GM18517 (cell line): ENCODE results near the gene ITGAV.

ENCODE experiments used
- ATAC-seq: cut with Tn5 transposase; IDR thresholded peaks from one replicate; pipeline ENCODE4 v1.9.1; 2021; ENCODE audit warnings: mild to moderate bottlenecking, moderate library complexity; ENCODE audit not compliant: unreplicated experiment

Gene ITGAV

DNA sequence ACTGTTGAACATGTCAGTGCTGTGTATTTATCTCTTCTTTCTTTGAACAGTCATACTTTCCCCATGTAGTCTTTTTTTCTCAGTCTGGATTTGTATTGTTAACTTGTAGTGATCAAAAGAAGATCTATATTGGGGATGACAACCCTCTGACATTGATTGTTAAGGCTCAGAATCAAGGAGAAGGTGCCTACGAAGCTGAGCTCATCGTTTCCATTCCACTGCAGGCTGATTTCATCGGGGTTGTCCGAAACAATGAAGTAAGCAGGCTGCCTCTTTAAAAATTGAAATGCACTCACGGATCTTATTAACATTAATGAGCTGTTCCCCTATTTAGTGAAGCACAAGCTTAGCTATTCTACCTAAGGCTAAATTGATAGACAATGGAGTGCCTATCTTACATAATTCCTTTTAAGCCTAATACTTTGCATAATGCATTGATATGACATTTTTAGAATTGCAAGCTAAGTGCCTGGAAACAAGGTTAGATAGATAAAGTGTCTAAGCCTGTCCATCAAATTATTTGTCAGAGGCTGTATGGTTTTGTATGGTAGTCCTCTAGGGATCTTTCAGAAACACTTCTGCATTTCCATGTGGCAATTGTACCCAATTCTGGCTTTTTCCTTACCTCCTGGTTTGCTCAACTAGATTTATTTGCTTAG lies 74.7 kb downstream of the ITGAV start:
- no peak for ATAC-seq

- no peak for ATAC-seq
These were observed 79.3 kb downstream of the ITGAV start for GRCh38 chr2:186669146-186669545.

GRCh38 chr2:186670831-186671230 lies 81.0 kb downstream of the ITGAV start:
- ATAC-seq = no peak

DNA sequence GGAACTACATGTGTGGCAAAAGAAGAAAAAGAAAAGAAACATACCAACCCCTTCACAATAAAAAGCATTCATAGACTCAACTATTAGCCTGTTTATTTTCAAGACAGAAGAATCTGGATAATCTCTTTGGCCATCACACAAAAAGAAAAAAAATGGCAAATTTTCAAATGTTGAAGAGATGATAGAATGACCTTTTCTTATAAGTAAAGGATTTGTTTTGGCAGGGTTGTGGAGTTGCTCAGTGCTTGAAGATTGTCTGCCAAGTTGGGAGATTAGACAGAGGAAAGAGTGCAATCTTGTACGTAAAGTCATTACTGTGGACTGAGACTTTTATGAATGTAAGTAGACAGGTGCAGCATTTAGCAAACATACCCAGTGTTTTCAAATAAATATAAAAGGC lies 85.5 kb downstream of the ITGAV start:
- ATAC-seq = no peak

DNA sequence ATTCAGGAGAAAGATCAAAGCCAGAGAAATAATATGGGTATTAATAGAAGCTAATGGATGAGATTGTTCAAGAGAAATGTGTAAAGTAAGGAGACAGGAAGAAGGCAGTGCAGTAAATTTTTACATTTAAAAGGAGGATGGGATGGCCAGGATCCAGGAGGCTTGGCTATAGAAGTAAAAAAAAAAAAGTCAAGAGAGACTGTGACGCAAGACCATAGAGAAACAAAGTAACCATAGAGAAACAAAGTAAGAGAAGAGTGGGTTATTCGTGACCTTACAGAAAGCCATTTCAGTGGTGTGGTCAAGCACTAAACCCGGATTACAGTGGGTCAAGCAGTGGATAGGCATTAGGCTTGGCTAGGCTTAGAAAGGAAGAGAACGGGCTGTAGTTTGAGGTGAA lies 93.5 kb downstream of the ITGAV start:
- no peak for ATAC-seq

GRCh38 chr2:186687807-186688211 lies 98.0 kb downstream of the ITGAV start:
- no peak for ATAC-seq

DNA sequence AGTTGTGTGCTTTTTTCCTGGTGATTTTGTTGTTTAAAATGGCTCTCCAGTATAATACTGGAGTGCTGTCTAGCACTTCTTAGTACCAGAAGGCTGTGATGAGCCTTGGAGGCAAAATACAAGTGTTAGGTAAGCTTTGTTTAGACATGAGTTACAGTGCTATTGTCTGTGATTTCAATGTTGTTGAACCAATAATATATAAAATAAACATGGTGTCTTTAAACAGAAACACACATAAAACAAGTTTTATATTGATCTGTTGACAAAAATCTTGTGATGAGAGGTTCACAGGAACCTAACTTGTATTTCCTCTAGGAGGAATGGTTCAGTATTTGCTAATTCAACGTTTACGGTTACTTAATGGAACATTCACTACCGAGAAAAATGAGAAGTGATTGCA lies 99.0 kb downstream of the ITGAV start:
- ATAC-seq = no peak

GRCh38 chr2:186690786-186691185 lies 100.9 kb downstream of the ITGAV start:
- no peak for ATAC-seq

- ATAC-seq = no peak
These were observed 101.4 kb downstream of the ITGAV start for GRCh38 chr2:186691231-186691630.

DNA sequence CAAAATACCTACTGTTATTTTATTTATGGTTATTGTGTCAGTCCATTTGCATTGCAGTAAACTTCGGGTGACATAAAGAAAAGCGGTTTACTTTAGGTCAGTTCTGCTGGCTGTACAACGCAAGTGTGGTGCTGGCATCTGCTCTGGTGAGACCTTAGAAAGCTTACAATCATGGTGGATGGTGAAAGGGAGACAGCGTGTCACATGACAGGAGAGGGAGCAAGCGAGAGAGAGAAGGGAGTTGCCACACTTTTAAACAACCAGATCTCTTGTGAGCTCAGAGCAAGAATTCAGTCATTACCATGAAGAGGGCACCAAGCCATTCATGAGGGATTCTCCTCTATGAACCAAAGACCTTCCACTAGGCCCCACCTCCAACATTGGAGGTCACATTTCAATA lies 102.0 kb downstream of the ITGAV start:
- ATAC-seq = no peak

GRCh38 chr2:186693446-186693832 lies 103.6 kb downstream of the ITGAV start:
- no peak for ATAC-seq

- ATAC-seq = no peak
These were observed 105.4 kb downstream of the ITGAV start for GRCh38 chr2:186695081-186695756.

DNA sequence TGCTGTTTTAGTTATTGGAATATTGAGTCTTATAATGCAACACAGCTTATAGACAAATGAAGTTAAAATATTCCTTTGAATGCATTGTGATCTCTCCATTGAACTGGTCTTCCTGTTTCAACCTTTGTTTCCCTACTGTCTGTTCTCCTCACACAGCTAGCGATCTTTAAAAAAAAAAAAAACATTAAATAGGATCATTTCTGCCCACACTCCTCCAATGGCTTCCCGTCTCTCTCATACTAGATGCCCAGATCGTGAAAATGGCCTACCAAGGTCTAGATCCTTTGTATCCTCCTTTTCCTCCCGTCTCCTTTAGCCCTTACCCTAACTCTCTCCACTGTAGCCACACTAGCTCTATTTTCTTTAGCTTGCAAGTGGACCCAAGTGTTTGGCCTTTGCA lies 106.4 kb downstream of the ITGAV start:
- ATAC-seq = no peak

GRCh38 chr2:186696804-186697203 lies 106.9 kb downstream of the ITGAV start:
- ATAC-seq = no peak

GRCh38 chr2:186697536-186697935 lies 107.7 kb downstream of the ITGAV start:
- no peak for ATAC-seq

DNA sequence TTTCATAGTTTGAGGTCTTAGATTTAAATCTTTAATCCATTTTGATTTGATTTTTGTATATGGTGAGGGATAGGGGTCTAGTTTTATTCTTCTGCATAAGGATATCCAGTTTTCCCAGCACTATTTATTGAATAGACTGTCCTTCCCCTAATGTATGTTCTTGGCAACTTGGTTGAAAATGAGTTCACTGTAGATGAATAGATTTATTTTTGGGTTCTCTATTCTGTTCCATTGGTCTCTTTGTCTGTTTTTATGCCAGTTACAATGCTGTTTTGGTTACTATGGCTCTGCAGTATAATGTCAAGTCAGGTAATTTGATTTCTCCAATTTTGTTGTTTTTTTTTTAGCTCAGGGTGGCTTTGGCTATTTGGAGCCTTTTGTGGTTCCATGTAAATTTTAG lies 109.9 kb downstream of the ITGAV start:
- no peak for ATAC-seq

DNA sequence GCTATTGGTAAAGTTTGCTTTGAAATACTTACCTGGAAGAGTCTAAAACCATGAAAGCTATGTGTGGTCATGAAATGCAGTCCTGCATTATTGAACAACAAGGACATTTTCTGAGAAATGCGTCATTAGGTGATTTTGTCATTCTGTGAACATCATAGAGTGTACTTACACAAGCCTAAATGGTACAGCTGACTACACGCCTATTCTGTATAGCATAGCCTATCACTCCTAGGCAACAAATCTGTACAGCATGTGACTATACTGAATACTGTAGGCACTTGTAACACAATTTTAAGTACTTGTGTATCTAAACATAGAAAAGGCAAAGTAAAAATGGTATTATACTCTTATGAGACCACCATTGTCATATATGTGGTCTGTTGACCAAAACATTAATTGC lies 112.2 kb downstream of the ITGAV start:
- no peak for ATAC-seq

- no peak for ATAC-seq
These were observed 112.6 kb downstream of the ITGAV start for GRCh38 chr2:186702501-186702900.

DNA sequence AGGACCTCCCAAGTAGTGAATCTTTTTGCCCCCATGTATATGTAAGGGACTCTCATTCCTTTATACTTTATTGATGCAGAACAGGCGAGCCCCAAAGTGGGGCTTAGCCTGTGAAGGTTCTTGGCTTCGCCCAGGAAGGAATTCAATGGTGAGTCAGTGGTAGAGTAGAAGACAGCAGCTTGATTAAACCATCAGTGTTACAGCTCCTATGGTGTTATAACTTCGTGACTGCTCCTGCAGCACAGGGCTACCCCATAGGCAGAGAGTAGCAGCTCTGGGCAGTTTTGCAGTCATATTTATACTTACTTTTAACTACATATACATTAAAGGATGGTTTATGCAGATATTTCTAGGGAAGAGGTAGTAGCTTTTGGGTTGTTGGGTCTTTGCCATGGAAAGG lies 115.0 kb downstream of the ITGAV start:
- ATAC-seq = no peak

DNA sequence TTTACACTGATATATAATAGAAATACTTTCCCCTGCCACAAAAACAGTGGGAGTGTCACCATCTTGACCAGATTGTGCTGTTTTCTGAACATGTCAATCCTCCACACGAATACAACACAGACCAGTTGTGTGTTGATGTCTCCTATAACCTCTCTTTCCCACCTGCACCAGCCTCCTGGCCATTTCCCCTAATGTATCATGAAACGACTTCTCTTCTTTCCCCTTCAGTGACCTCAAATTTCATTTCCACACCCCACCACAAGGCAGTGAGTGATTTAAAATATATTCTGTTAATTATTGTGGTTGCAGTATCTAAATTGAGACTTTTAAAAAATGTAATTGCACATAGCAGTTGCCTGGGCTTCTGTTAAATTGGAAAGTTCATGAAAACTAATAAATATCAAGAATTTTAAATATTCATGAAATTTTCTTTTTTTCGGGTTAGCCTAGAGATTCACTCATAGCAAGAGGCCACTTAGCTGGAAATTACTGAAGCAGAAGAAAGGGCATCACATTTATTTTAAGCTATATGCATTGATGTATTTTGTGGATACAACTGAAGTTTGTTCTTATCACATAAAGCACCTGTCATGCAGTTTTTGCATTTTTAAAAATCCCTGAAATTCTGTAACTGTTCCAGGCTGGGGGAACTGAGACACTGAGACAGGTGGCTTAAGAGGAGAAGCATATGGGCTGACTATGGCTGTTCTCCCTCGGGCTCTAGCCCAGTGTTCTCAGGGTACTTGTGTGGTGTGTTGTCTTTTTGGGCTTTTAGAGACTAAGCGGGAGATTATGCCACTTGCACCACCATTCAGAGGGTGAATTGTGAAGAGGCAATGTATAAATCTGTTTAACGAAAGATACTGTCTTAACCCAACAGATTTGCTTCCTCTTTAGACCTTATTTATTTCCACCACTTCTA lies 119.9 kb downstream of the ITGAV start:
- no peak for ATAC-seq

DNA sequence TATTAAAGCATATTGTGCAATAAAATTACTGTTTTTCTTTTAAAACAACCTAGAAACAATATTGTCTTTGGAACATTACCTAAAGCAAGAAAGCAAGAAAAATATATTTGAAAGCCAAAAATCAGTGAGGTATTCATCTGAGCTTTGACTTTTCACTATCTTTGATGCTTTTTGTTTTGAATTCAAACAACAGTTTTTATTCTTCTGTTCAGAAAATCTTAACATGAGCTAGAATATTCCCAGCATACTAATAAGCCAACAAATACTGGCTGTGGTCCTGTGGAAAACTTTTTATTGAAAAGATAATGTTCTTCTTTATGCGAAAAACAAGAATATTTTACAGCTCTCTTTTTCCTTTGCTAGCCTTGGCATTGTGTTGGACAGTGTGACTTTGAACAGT lies 123.8 kb downstream of the ITGAV start:
- ATAC-seq = no peak

- ATAC-seq = no peak
These were observed 124.8 kb downstream of the ITGAV start for GRCh38 chr2:186714611-186715010.
